HG03025 (cell line): Measurements from ENCODE around the gene NGF.
"Not testable (repeated sequence)": the region's sequence is repeated elsewhere in the genome, so short reads cannot be mapped to it uniquely, and the experiment has no call there.

ENCODE experiments used
- ATAC-seq: cut with Tn5 transposase; IDR thresholded peaks from one replicate; pipeline ENCODE4 v1.9.1; 2021; ENCODE audit warnings: mild to moderate bottlenecking, moderate library complexity; ENCODE audit not compliant: unreplicated experiment, low FRiP score

Gene NGF

DNA sequence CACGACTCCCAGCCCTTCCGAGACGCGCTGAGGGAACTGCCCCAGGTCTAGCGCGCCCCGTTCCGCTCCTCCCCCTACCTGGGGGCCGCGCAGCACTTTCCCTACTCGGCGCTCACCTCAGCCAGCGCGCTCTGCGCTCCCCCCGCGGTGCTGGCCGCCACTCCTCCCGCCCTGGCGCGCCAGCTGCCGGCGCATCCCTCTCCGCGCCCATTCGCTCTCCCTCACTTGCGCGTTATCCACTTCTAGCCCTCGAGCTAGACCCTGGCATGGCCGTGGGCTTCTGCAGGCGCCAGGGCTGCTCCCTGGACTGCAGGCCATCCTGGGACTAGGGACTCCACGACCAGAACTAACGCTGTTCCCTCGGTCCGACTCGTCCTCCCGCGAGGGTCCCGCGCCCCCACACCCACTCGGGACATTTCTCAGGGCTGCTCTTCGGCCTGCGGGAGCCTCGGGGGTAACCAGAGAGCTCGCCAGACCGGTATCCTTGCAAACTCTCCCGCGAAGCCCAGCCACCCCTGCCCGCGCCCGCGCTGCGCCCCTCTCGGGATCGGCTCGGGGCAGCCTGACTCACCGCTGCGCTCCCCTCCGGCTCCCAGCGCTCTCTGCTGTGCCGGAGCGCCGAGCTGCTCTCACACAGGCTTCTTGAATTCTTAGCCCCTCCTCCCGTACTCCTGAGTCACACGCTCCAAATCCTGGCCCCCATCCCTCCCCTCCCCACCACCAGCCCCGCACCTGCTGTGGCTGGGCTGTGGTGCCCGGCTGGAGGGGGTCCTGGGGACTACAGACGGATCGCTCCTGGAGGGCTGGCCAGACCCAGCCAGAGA is at the start of gene NGF:
Gene NGF, minus strand, starts transcription at position 617 of the 824 bp plus-strand sequence. CDS start 51,454 bp downstream, outside the sequence.
- ATAC-seq: no peak

DNA sequence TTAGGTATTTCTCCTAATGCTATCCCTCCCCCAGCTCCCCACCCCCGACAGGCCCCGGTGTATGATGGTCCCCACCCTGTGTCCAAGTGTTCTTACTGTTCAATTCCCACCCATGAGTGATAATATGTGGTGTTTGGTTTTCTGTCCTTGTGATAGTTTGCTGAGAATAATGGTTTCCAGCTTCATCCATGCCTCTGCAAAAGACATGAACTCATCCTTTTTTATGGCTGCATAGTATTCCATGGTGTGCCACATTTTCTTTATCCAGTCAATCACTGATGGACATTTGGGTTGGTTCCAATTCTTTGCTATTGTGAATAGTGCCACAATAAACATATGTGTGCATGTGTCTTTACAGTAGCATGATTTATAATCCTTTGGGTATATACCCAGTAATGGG is 45.4 kb upstream of the NGF start:
- ATAC-seq: not testable (repeated sequence)

DNA sequence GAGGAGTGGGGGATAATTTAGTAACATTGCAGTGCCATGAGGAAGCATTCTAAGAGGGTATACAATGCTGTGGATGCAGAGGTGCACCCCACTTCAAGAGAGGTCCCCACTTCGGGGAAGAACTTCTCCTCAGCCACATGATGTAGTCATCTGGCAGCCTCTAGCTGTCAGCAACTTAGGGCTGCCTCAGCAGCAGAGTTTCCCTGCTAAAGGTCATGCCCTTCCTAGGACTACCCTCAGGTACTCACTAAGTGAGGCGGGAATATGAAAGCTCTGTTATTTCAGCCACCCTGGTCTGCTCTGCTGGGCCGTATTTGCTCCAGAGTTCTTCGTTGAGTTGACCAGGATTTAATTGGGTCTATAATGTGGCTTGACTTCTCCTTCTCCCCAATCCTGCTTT is 41.9 kb upstream of the NGF start:
- no peak for ATAC-seq

DNA sequence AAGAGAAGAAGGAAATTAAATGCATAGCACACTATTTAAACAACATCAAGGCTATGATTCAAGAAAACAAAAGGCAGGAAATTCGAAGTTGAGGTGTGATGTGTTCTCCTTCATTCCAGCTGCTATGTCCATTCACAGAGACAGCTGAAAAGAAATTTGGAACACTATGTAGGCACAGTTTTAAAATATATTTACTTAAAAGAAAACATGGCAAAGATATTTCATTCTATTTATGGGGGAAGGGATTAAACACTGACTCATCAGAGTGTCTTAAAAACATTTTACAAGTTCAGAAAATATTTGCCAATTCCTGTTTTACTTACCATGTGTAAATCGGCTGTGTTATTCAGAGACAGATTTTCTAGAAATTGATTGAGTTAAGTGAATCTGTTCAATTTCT is 39.4 kb upstream of the NGF start:
- no peak for ATAC-seq

DNA sequence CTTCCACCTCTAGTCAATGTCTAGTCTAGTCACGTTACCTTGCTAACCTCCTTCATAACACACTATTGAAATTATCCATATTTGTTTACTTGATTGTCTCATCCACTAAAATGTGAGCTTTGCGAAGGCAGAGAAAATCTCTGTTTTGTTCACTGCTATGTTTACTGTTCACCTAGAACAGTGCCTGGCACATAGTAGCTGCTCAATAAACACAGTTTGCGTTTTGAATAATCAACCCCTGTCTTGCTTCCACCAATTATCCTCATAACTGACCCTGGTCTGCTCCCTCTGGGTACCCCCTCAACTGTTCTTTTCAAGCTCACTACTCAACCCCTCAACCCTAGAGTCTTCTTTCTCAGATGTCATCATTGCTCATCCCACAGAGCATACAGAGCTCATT is 36.5 kb upstream of the NGF start:
- ATAC-seq: no peak

DNA sequence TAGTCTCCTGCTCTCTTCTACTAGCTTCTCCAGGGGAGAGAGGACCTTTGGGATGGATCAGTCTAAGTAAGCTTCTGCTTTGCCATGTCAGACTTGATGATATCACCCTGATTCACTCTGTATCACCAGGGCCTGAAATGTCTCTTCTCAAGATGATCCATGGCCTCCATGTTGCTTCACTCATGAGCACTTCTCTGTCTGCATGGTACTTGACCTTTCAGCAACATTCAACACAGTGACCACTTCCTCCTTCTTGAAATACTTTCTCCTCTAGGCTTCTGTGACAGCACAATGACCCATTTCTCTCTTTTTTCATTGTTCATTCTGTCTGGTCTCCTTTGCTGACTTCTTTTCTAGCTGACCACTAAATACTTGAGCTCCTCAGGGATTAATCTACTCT is 35.3 kb upstream of the NGF start:
- ATAC-seq: no peak

DNA sequence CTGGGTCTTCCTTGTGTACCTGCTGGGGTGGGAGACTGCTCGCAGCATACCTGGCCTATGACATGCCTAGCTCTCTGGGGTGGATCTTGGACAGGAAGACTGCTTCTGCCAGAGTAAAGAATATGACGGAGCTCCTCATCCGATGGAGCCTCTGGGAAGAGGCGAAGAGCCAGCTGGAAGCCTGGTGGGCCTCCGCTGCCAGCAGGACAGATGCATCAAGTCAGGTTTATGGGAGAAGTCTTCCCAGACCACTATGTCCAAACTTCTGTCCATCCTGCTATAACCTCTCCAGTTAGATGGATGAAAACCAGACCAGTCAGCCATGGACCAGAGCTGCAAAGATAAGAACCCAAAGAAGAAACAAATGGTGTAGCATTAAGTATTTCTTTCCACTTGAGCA is 27.7 kb upstream of the NGF start:
- ATAC-seq: no peak

DNA sequence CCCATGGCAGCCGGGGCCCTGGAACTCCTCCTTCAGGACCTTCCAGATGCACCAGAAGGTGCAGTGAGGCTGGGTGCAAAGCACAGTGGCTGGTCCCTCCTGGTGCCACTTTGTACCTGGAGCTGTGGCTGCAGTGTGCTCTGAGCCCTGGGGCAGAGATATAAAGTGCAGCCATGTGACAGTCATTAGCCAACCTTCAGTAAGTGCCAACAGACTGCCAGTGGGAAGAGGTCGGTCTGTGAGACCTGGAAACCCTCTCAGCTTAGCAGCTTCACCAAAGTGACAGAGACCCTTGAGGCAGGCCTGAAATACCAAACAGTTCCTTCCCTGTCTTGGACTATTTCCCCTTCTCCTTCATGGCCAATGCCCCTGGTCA is 26.7 kb upstream of the NGF start:
- no peak for ATAC-seq

DNA sequence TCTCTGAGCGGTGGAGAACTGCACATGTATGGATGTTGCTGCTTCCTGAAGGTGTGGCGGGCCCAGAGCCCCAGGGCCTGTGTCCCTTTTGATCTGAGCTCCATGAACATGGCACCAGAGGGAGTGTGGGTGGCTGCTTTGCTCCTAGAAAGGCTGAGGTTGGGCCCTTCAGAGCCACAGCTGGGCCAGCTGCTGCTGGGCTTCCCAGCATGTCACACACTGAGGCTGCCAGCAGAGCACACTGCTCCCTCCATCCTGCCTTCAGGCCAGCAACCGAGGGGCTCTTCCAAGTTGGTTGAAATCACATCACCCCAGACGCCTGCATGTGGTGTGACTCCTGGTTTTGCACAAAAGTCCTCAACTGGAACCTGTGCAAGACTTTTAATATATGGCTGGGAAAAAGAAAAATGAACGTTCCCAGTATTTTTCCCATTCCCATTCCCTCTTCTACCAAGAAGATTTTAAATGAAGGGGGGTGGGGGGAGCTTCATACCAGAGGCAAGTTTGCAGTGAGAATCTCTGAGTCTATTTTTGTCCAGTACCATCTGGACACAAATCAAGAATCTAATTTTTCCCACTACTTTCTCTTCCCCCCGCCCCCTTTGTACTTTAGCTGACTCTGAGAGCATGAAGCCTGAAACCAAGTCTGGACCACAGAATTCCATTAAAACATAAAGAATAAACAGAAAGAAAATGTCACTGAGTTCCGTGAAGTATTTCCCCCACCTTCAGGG is 26.2 kb upstream of the NGF start:
- no peak for ATAC-seq

DNA sequence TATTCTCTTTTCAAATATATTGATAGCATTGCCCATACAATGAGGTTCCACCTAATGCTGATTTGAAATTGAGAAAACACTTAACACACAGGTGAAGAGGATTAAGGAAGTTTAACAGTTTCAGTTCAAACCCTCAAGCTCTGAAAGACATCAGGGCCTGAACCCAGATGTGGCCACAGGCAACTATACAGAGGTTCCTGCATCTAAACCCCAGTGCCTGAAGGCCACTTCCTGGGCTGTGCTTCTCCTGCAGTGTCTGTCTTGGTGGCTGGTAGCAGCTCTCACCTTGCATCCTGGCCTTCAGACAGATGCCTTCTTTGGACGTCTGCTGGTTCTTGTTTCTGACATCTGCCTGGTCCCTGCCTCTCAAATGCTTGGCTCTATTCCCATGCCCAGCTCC is 25.1 kb upstream of the NGF start:
- ATAC-seq: no peak

DNA sequence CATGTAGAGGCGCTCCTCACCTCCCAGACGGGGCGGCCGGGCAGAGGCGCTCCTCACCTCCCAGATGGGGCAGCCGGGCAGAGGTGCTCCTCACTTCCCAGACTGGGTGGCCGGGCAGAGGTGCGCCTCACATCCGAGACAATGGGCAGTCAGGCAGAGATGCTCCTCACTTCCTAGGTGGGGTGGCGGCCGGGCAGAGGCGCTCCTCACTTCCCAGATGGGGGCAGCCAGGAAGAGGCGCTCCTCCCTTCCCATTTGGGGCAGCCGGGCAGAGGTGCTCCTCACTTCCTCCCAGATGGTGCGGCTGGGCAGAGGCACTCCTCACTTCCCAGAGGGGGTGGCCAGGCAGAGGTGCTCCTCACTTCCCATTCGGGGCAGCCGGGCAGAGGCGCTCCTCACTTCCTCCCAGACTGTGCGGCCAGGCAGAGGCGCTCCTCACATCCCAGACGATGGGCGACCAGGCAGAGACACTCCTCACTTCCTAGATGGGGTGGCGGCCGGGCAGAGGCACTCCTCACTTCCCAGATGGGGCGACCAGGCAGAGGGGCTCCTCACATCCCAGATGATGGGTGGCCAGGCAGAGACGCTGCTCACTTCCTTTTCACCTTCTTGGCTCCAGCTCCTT is 22.6 kb upstream of the NGF start:
- not testable (repeated sequence) for ATAC-seq

DNA sequence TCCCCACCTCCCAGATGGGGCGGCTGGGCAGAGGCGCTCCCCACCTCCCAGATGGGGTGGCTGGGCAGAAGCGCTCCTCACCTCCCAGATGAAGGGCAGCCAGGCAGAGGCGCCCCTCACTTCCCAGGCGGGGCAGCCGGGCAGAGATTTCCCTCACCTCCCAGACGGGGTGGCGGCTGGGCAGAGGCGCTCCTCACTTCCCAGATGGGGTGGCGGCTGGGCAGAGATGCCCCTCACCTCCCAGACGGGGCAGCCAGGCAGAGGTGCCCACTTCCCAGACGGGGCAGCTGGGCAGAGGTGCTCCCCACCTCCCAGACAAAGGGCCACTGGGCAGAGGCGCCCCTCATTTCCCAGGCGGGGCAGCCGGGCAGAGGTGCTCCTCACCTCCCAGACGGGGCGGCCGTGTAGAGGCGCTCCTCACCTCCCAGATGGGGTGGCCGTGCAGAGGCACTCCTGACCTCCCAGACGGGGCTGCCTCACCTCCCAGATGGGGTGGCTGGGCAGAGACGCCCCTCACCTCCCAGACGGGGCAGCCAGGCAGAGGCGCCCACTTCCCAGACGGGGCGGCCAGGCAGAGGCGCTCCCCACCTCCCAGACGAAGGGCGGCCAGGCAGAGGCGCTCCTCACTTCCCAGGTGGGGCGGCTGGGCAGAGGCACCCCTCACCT is 21.9 kb upstream of the NGF start:
- ATAC-seq: not testable (repeated sequence)

DNA sequence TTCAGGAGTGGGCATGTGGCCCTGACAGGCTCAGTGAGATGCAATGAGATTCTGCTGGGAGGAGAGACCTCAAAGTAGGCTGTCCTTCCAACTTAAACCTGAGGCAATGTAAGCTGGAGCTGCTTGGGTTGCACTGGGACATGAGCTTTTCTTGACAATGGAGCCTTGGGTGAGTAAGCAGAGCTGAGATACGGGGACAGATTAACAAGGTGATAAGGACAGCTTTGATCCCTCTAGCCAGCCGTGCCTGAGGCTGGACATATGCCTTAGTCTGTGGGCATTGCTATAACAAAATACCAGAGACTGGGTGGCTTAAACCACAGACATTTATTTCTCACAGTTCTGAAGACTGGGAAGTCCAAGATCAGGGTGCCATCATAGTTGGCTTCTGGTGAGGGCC is 18.3 kb upstream of the NGF start:
- ATAC-seq: no peak

DNA sequence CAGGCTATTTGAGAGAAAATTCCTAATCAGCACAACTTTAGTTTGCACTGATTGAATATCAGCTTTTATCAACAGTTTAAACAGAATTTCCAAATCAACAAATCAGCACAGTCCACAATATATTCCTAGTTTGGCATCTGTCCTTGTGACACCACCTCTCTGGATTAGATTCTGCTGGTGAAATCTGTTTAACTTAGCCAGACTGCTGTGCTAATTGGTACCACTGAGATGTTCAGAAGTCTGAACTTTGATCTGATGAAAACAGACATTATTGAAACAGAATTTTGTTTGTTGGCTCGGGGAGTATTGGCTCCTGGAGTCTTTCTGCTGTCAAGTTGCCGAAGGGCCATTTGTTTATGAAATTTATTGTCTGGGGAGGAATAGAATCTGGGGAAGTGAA is 17.0 kb upstream of the NGF start:
- ATAC-seq: no peak

DNA sequence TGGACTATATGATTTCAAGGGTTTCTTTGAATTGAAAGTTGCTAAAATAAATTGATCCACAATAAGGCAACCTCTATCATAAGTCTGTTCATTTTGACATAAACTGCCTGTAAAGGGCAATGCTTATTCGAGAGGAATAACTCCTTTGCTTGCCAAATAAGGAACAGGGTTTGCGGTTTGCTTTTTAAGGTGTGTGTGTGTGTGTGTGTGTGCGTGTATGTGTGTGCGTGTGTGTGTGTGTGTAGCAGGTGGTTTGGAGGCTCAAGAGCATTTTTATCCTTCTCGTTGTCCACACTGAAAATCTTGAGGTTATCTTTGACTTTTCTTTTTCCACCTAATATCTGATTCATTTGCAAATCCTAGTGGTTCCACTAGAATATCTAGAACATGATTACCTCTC is 13.1 kb upstream of the NGF start:
- ATAC-seq: no peak

DNA sequence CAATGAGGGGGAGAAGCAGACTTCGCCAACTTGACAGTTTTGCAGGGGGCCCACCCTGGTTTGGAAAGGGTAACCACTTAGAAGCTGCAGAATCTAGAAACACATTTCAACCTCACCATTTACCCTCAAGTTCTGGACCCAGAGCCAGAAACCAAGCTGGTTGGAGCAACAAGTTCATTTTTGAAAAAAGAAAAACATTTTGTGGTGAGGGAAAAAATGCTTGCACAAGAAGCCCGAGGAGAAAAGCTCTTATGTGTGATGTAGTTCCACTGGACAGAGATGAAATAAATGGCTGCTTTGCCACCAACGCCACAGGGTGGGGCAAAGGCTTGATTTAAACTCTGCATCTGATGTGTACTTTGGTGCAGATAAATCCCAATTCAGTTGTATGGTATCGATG is 10.6 kb upstream of the NGF start:
- no peak for ATAC-seq

DNA sequence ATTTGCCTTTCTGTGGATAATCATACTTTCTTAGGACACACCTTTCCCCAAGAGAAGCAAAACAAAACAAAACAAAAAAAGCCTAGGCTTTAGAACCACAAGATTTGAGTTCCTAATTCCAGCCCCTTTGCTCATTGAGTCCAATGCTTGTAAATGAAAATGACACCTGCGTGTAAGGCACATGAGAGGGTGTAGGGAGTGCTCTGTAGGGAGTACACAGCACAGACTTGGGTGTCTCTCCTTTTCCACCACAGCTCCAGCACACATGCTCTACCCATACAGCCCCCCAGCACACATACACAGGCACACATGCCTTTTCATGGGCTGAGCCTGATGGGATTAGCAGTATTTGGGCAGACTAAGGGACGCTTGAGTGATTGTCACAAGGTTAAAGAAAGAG is 9.2 kb upstream of the NGF start:
- no peak for ATAC-seq

DNA sequence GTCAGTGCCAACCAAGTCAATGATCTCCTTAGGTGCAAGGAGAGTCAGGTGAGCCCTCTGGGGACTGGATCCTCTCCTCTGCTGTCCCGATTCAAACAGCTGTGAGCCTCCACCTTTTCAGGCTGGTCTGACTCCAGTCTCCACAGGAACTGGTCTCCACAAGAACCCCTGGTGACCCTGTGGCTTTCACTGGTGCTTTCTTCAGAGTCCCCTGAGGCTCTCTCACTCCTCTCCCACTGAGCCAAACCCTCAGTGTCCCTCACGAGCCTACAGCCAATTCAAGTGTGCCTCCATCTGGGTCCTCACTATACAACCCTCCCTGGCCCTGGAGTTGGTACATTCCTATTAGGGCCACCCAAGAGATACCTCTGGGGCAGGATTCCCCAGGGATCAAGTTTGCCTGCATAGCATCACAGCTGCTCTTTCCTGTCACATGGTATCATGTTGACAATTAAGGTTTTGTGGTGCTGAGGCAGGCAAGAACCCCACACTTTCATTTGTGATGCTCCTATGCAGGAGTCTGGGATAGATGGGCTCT is 5.2 kb upstream of the NGF start:
- no peak for ATAC-seq

DNA sequence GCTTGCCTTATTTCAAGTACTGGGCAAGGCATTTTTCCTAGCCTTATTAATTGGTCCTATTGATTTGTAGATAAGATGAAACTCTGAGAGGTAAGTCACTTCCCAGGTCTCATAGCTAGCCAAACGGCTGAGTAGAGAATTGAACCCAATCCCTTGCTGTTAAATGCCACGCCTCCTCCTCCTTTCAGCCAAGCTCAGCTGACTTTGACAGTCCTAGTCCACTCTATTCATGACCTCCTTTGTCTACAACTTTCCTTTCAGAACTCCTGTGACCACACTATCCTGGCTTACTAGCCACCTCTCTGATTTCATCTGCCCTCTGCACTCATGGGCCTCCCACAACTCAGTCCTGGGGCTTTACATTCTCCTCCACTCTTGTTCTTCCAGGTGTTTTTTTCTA is 3.9 kb upstream of the NGF start:
- ATAC-seq: no peak

DNA sequence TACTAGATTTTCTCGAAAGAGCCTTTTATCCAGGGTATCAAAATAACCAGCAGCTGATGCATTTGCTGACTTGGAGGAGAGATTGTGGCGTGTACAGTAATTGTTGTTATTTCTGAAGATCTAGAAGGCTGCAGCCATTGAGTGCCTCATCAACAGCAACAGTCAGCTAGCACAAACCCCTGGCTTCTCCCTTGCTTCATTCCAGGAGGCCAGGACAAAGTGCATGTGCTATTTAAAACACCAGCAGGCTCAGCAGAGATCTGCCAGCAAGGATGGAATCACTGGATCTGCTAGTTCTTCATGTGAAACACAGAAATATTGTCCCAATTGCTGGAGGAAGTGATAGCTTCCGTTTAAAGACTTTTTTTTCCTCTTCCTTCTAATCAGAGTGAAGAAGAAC is 2.8 kb upstream of the NGF start:
- no peak for ATAC-seq

DNA sequence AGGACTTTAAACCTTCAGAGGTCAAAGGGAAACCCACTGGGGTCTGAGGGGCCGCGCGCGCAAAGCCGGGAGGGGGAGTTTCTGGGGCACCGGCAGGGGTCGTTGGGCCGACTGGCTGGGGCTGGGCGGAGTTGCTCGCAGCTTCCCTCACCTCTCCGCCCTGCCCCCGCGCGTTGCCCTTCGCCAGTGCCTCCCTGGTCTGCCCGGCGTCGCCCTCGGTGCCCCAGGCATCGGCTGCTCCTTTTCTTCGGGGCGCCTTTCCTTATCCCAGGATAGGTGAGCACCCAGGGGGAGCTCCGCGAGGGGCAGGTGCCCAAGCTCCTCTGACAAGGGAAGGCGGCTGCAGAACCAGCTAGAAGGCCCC is 390 bp upstream of the NGF start:
- ATAC-seq: no peak
